Upper lobe of left lung (tissue), 6 donors: ENCODE data around the gene APOM. TPM values are rescaled to one million over a fixed set of nuclear protein-coding genes. Genes with fewer than 3 reads are reported as not detected.

Experiments
- ATAC-seq, 2 donors: fragments of 200-7000 bp; cut with Tn5 transposase; one replicate each; pipeline ENCODE4 v1.9.1; 2022; ENCODE audit warnings: mild to moderate bottlenecking in 2 of 2, moderate library complexity in 2 of 2; ENCODE audit not compliant: low FRiP score in 2 of 2
- DNase-seq, 2 donors: peaks; one replicate each; pipeline ENCODE4 v3.0.0-alpha.2; 2019 to 2020
- H3K27ac ChIP-seq, 4 donors: fragments of 200-600 bp; sonication (generic); one replicate each; pipeline ENCODE4 v1.5.1; 2016 to 2019
- H3K27me3 ChIP-seq, 4 donors: fragments of 200-600 bp; sonication (generic); one replicate each; pipeline ENCODE4 v1.5.1; 2017 to 2019
- H3K36me3 ChIP-seq, 4 donors: fragments of 200-600 bp; sonication (generic); one replicate each; pipeline ENCODE4 v1.5.1; 2016 to 2019
- H3K4me1 ChIP-seq, 4 donors: fragments of 200-600 bp; sonication (generic); one replicate each; pipeline ENCODE4 v1.5.1; 2018 to 2019
- H3K4me3 ChIP-seq, 4 donors: fragments of 200-600 bp; sonication (generic); one replicate each; pipeline ENCODE4 v1.5.1; 2017 to 2019; ENCODE audit warnings: mild to moderate bottlenecking in 2 of 4, moderate library complexity in 1 of 4
- H3K9me3 ChIP-seq, 4 donors: fragments of 200-600 bp; sonication (generic); one replicate each; pipeline ENCODE4 v1.5.1; 2018 to 2019
- EP300 ChIP-seq, 4 donors: sonication (generic); formaldehyde crosslinking; IDR thresholded peaks; one replicate each; pipeline ENCODE4 v1.5.1; 2017; ENCODE audit warnings: antibody characterized with exemption in 4 of 4, control low read depth in 2 of 4
- POLR2A ChIP-seq, 4 donors: fragments of 450-650 bp; IDR thresholded peaks; one replicate each; pipeline ENCODE4 v1.5.1; 2016 to 2017; ENCODE audit warnings: antibody characterized with exemption in 4 of 4, mild to moderate bottlenecking in 2 of 4
- POLR2AphosphoS5 ChIP-seq, 2 donors: sonication (generic); formaldehyde crosslinking; IDR thresholded peaks; one replicate each; pipeline ENCODE4 v1.5.1; 2017; ENCODE audit warnings: antibody characterized with exemption in 2 of 2
- WGBS, 2 donors: methylation state at CpG; one replicate each; pipeline ENCODE4 v1.1.5; 2017 to 2018; 5-methylcytosine and 5-hydroxymethylcytosine counted together
- total RNA-seq, 6 donors: library from RNA; depleted of rRNA in 4 of 6; stranded (reverse); fragments of >200 nt in 4 of 6; gene quantifications; one replicate each; pipeline versions ENCODE4 v1.1.0 to v1.2.1, GENCODE V29; 2016 to 2021
- TF ChIP-seq, protein P1 (sequence below), 6 experiments: fragments of 450-650 bp in 4 of 6; fragments of 200-600 bp in 2 of 6; sonication (generic) in 2 of 6; IDR thresholded peaks; one replicate each; pipeline ENCODE4 v1.5.1; 2016 to 2019; ENCODE audit warnings: antibody characterized with exemption in 6 of 6
- donor health status: DM: no; HTN: no; CAD: no; lungs with moderate emphysema.
- donor health status: DM: no; HTN: yes; CAD: no; lungs with severe emphysema.

The APOM gene
- total RNA-seq, 6 donors from 2014 or later: 0.89 to 4.3 (median 2.1) TPM

DNA sequence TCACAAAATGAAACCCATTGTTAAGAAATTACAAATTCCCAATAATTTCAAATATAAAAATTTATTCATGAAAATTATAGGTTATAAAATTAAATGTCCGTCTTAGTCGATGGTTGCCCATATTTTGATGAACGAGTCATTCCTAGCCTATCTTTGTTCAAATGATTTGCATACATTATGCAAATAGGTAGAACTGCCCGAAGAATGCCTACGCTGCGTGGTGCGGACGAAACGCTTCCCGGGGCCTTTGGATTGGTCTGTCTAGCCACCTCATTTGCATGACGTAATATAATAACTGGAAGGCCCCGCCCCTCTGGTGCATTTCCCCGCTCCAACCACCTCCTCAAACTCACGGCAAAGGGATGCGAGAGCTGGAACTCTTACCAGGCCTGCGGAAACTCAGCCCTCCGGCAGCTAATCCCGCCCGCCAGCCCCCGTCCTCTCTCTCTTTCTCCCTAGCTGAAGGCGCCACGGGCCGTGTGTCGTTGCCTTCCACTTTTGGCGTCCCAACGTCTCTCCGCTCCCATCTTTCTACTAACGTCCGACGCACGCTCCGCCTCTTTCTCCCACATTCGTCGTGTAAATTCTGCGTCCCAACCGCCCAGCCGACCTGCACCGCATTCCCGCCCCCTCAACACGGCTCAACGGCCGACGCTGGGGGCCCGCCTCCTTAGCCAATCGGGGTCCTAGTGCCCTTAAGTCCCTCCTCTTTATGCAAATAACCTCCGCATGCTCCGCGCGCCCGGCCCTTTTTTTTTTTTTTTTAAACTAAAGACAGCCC lies 35.7 kb upstream of the APOM start:
- H3K4me1 ChIP-seq: peaks cover 15 to 27% (median 19%) of the 10 kb centered on the region in 4 donors
- TF ChIP-seq POLR2A (IDR thresholded peaks at IDR 0.05) (peak; percentile 57 to 98 (median 93)), EP300 (IDR thresholded peaks at IDR 0.05) (no peak), POLR2AphosphoS5 (IDR thresholded peaks at IDR 0.05) (peak; percentile 94)
- TF ChIP-seq, protein P1, sequence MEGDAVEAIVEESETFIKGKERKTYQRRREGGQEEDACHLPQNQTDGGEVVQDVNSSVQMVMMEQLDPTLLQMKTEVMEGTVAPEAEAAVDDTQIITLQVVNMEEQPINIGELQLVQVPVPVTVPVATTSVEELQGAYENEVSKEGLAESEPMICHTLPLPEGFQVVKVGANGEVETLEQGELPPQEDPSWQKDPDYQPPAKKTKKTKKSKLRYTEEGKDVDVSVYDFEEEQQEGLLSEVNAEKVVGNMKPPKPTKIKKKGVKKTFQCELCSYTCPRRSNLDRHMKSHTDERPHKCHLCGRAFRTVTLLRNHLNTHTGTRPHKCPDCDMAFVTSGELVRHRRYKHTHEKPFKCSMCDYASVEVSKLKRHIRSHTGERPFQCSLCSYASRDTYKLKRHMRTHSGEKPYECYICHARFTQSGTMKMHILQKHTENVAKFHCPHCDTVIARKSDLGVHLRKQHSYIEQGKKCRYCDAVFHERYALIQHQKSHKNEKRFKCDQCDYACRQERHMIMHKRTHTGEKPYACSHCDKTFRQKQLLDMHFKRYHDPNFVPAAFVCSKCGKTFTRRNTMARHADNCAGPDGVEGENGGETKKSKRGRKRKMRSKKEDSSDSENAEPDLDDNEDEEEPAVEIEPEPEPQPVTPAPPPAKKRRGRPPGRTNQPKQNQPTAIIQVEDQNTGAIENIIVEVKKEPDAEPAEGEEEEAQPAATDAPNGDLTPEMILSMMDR (IDR thresholded peaks at IDR 0.05): peak in 3 of 6 experiments; percentile 9 to 34 (median 27)
- no peaks in the 10 kb centered on the region for H3K9me3 ChIP-seq
- H3K4me3 ChIP-seq: peak overlapping the region in 3 of 4 donors; percentile 79 to 92 (median 82)
- peak; percentile 96 to 97 for ATAC-seq
- H3K27ac ChIP-seq: peak overlapping the region; percentile 97 to 100 (median 98)
- 0 to 1% methylated on average over 48 to 50 of the region's 50 CpGs for WGBS, 2 donors
- no peaks in the 10 kb centered on the region for H3K27me3 ChIP-seq
- H3K36me3 ChIP-seq: peaks cover 15 to 22% (median 18%) of the 10 kb centered on the region in 4 donors
- DNase-seq: peak; percentile 96 to 98

DNA sequence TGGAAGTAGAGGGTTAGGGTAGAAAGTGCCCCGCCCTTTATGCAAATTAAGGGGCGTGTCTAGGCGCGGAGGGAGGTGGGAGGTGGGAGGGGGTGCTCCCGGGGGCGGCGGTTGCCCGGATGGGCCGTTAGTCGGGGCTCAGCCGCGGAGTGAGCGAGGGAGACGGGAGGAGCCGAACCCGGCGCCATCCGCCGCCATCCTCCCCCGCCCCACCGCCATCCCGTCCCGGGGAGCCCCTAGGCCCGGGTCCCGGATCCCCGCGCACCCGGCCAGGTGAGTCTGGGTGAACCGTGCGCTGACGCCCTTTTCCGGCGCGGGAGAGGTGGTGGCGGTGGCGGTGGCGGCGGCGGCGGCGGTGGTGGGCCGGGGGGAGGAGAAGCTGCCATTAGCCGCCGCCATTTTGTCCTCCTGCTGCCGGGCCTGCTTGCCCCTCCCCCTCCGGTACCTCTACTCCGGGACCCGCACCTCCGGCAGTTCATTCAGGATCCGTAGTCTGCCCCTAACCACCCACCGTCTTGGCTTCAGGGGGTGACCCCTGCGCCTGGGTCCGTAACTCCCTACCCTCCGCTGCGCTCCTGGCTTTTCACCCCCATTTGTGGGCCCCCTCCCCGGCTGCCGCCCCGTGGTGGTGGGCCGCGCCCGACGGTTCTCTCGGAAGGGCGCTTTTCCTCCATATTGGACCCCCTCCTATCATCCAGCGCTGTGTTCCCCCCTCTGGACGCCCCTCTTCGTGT lies 34.9 kb upstream of the APOM start, which contains the start of gene PRRC2A:
Gene PRRC2A (plus strand): TSS at position 130 of the 734 bp plus-strand sequence. CDS start 2,075 bp downstream, outside the sequence.
- DNase-seq (peak; percentile 80 to 96), ATAC-seq (peak; percentile 19 to 70)
- Histone ChIP-seq H3K27me3 (no peaks in the 10 kb centered on the region), H3K9me3 (no peaks in the 10 kb centered on the region), H3K4me3 (peak within 1 kb of the TSS; percentile 71 to 92 (median 80)), H3K27ac (peak within 1 kb of the TSS; percentile 97 to 100 (median 98)), H3K4me1 (peaks cover 15 to 27% (median 19%) of the 10 kb centered on the region in 4 donors), H3K36me3 (peaks cover 23 to 29% (median 26%) of the 10 kb centered on the region in 4 donors)
- TF ChIP-seq POLR2AphosphoS5 (IDR thresholded peaks at IDR 0.05): peak; percentile 28 to 45
- no peak for TF ChIP-seq EP300 (IDR thresholded peaks at IDR 0.05)
- TF ChIP-seq POLR2A (IDR thresholded peaks at IDR 0.05): peak in 3 of 4 donors; percentile 35 to 71 (median 48)
- TF ChIP-seq, protein P1 (IDR thresholded peaks at IDR 0.05): peak in 1 of 6 experiments; percentile 9
- 1% methylated on average over 30 to 40 of the region's 67 CpGs for WGBS, 2 donors

DNA sequence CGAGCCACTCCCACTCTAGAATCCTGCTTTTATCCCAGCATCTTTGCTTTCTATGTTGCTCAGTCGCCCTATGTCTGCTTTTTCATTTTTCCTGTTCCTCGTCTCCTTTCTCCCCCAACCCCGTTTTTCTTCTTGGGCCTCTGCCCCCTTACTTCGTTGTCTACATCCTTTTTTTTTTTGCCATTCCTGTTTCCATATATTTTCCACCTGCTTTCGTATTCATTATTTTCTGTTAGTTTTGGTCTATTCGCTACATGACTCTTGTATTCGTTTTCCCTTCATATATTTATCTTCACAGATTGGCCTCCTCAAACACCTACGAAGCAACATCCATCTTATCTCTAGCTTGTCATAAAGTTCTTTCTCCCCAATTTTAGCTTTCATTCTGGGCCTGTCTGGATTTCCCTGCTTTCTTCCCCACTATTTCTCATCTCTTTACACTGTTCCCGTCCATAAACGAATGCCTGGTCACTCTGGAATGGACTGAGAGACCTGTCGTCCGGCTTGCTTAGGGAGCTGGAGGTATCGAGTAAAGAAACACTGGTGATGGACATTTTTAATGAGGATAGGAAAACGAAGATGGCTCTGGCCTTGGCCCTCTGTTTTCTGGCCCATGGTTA lies 34.3 kb upstream of the APOM start:
- TF ChIP-seq, protein P1 (IDR thresholded peaks at IDR 0.05): no peak
- no peak for TF ChIP-seq EP300 (IDR thresholded peaks at IDR 0.05)
- no peak for TF ChIP-seq POLR2A (IDR thresholded peaks at IDR 0.05)
- TF ChIP-seq POLR2AphosphoS5 (IDR thresholded peaks at IDR 0.05): no peak
- H3K27ac ChIP-seq: peak overlapping the region; percentile 97 to 100 (median 98)
- no peak for DNase-seq
- peaks cover 15 to 27% (median 18%) of the 10 kb centered on the region in 4 donors for H3K4me1 ChIP-seq
- WGBS, 2 donors: 13% methylated on average over 15 of the region's 15 CpGs
- ATAC-seq: no peak
- H3K27me3 ChIP-seq: no peaks in the 10 kb centered on the region
- peak overlapping the region; percentile 71 to 92 (median 80) for H3K4me3 ChIP-seq
- H3K9me3 ChIP-seq: no peaks in the 10 kb centered on the region
- H3K36me3 ChIP-seq: peaks cover 29 to 36% (median 33%) of the 10 kb centered on the region in 4 donors

DNA sequence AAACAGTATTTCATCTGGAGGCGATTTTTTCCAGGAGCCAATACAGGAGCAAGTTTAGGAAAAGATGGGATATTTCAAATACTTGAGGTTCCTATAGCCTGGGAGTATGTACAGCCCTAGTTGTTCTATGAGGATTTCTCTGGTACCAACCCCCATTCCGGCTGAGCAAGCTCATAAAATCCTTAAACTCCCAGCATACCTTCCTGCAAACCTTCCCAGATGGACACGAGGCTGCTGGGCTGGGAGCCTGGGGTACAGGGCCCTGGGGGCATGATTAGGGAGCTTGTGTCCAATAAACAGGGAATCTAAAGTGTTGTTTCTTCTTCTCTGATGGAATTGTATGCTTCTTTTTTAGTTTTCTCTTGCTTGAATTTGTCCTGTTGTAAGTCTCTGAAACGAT lies 33.7 kb upstream of the APOM start:
- no peaks in the 10 kb centered on the region for H3K27me3 ChIP-seq
- TF ChIP-seq POLR2A (IDR thresholded peaks at IDR 0.05) (no peak), POLR2AphosphoS5 (IDR thresholded peaks at IDR 0.05) (no peak), EP300 (IDR thresholded peaks at IDR 0.05) (no peak)
- TF ChIP-seq, protein P1 (IDR thresholded peaks at IDR 0.05): no peak
- no peak for ATAC-seq
- peak overlapping the region in 3 of 4 donors; percentile 79 to 92 (median 82) for H3K4me3 ChIP-seq
- 28 to 40% methylated on average over 4 of the region's 4 CpGs for WGBS, 2 donors
- H3K4me1 ChIP-seq: peaks cover 15 to 27% (median 18%) of the 10 kb centered on the region in 4 donors
- H3K27ac ChIP-seq: peak overlapping the region; percentile 97 to 100 (median 98)
- peaks cover 35 to 42% (median 38%) of the 10 kb centered on the region in 4 donors for H3K36me3 ChIP-seq
- no peak for DNase-seq
- no peaks in the 10 kb centered on the region for H3K9me3 ChIP-seq
